SK-N-SH treated with all-trans-retinoic acid at 6 μM for 48 hours (cell line): ENCODE data around the gene CPA4.

Experiments
- ATAC-seq: fragments of 200-7000 bp; cut with Tn5 transposase; 3 replicates; pipeline ENCODE4 v1.9.1; 2020; ENCODE audit warnings: mild to moderate bottlenecking, moderate library complexity
- ARNTL ChIP-seq: fragments of 450-650 bp; formaldehyde crosslinking; IDR thresholded peaks from 2 replicates; pipeline ENCODE4 v1.5.0; 2020; ENCODE audit warnings: low read depth, mild to moderate bottlenecking, moderate library complexity, borderline replicate concordance
- BACH2 ChIP-seq: fragments of 250-450 bp; sonication (Bioruptor Pico); IDR thresholded peaks from 2 replicates; pipeline ENCODE4 v1.9.0; 2021; ENCODE audit warnings: mild to moderate bottlenecking, borderline replicate concordance
- CSDC2 ChIP-seq: fragments of 250-450 bp; sonication (Bioruptor Pico); IDR thresholded peaks from 2 replicates; pipeline ENCODE4 v1.5.0; 2020; ENCODE audit warnings: mild to moderate bottlenecking, moderate library complexity
- ESRRG ChIP-seq: fragments of 250-450 bp; sonication (Bioruptor Pico); IDR thresholded peaks from 2 replicates; pipeline ENCODE4 v1.6.1; 2021; ENCODE audit warnings: mild to moderate bottlenecking
- GLIS3 ChIP-seq: fragments of 250-450 bp; sonication (Bioruptor Pico); IDR thresholded peaks from 2 replicates; pipeline ENCODE4 v1.5.0; 2020; ENCODE audit warnings: mild to moderate bottlenecking, moderate library complexity
- OSR1 ChIP-seq: fragments of 250-450 bp; sonication (Bioruptor Pico); IDR thresholded peaks from 2 replicates; pipeline ENCODE4 v1.8.0; 2022; ENCODE audit warnings: moderate library complexity, mild to moderate bottlenecking, inconsistent platforms
- PPARA ChIP-seq: fragments of 250-450 bp; sonication (Bioruptor Pico); IDR thresholded peaks from 2 replicates; pipeline ENCODE4 v1.5.0; 2020; ENCODE audit warnings: mild to moderate bottlenecking, borderline replicate concordance
- RARB ChIP-seq: fragments of 250-450 bp; sonication (Bioruptor Pico); IDR thresholded peaks from 2 replicates; pipeline ENCODE4 v1.8.0; 2021; ENCODE audit warnings: mild to moderate bottlenecking, moderate library complexity
- SNAI2 ChIP-seq: fragments of 250-450 bp; sonication (Bioruptor Pico); IDR thresholded peaks from 2 replicates; pipeline ENCODE4 v1.5.0; 2020; ENCODE audit warnings: mild to moderate bottlenecking, moderate library complexity
- TCF4 ChIP-seq: fragments of 250-450 bp; sonication (Bioruptor Pico); IDR thresholded peaks from 2 replicates; pipeline ENCODE4 v1.8.0; 2021; ENCODE audit warnings: mild to moderate bottlenecking, moderate library complexity, borderline replicate concordance
- TOX ChIP-seq: fragments of 250-450 bp; sonication (Bioruptor Pico); IDR thresholded peaks from 2 replicates; pipeline ENCODE4 v1.8.0; 2021; ENCODE audit warnings: mild to moderate bottlenecking, moderate library complexity, borderline replicate concordance
- ZC3H10 ChIP-seq: fragments of 250-450 bp; sonication (Bioruptor Pico); IDR thresholded peaks from 2 replicates; pipeline ENCODE4 v1.5.1; 2021; ENCODE audit warnings: mild to moderate bottlenecking, moderate library complexity
- ZFP3 ChIP-seq: fragments of 250-450 bp; sonication (Bioruptor Pico); IDR thresholded peaks from 2 replicates; pipeline ENCODE4 v1.5.0; 2020; ENCODE audit warnings: mild to moderate bottlenecking, moderate library complexity
- ZNF565 ChIP-seq: fragments of 450-650 bp; formaldehyde crosslinking; conservative IDR thresholded peaks from 2 replicates; pipeline ENCODE4 v1.5.0; 2020; ENCODE audit warnings: low read depth, mild to moderate bottlenecking, moderate library complexity
- ZNF70 ChIP-seq: fragments of 450-650 bp; formaldehyde crosslinking; IDR thresholded peaks from 2 replicates; pipeline ENCODE4 v1.5.0; 2020; ENCODE audit warnings: mild to moderate bottlenecking, moderate library complexity
- ZNF8 ChIP-seq: fragments of 450-650 bp; formaldehyde crosslinking; IDR thresholded peaks from 2 replicates; pipeline ENCODE4 v1.5.0; 2020; ENCODE audit warnings: mild to moderate bottlenecking, moderate library complexity
- TF ChIP-seq, protein P1 (sequence below): fragments of 250-450 bp; sonication (Bioruptor Pico); IDR thresholded peaks from 2 replicates; pipeline ENCODE4 v1.5.1; 2021; ENCODE audit warnings: mild to moderate bottlenecking, moderate library complexity
- TF ChIP-seq, protein P2 (sequence below): fragments of 250-450 bp; sonication (Bioruptor Pico); IDR thresholded peaks from 2 replicates; pipeline ENCODE4 v1.5.1; 2020; ENCODE audit warnings: low read depth, mild to moderate bottlenecking, moderate library complexity
- TF ChIP-seq, protein P3 (sequence below): fragments of 250-450 bp; sonication (Bioruptor Pico); IDR thresholded peaks from 2 replicates; pipeline ENCODE4 v1.8.0; 2020; ENCODE audit warnings: mild to moderate bottlenecking, moderate library complexity, borderline replicate concordance
- TF ChIP-seq, protein P4 (sequence below): fragments of 250-450 bp; sonication (Bioruptor Pico); IDR thresholded peaks from 2 replicates; pipeline ENCODE4 v1.5.0; 2020; ENCODE audit warnings: mild to moderate bottlenecking, moderate library complexity
- TF ChIP-seq, protein P5 (sequence below): fragments of 250-450 bp; sonication (Bioruptor Pico); IDR thresholded peaks from 2 replicates; pipeline ENCODE4 v1.8.0; 2021; ENCODE audit warnings: low read depth, mild to moderate bottlenecking, moderate library complexity, borderline replicate concordance

Gene CPA4

DNA sequence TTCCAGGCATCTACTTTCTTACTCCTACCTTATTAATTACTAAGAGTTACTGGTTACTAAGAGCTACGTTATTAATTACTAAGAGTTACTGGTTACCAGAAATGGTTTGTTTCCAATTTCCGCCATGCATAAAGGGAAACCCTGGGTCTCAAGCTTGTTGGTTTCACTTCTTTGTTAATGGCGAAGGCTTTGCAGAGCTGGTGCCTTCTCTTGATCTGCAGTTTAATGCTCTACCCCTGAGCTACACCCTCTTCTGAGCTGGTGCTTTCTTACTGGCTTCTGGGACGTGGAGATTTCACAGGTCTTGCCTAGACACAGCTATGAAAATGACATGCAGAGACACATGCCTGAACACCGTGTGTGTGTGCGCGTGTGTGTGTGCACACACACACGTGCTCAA, 560 bp downstream of the CPA4 start:
- ATAC-seq, result peak; percentile 1; the same call in 1 of the 3 replicates
- TF ChIP-seq CSDC2 (CRISPR knock-in tag), result no peak
- TF ChIP-seq, protein P1, sequence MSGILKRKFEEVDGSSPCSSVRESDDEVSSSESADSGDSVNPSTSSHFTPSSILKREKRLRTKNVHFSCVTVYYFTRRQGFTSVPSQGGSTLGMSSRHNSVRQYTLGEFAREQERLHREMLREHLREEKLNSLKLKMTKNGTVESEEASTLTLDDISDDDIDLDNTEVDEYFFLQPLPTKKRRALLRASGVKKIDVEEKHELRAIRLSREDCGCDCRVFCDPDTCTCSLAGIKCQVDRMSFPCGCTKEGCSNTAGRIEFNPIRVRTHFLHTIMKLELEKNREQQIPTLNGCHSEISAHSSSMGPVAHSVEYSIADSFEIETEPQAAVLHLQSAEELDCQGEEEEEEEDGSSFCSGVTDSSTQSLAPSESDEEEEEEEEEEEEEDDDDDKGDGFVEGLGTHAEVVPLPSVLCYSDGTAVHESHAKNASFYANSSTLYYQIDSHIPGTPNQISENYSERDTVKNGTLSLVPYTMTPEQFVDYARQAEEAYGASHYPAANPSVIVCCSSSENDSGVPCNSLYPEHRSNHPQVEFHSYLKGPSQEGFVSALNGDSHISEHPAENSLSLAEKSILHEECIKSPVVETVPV (CRISPR knock-in tag), result no peak
- TF ChIP-seq PPARA (CRISPR knock-in tag), result no peak
- TF ChIP-seq TCF4, result no peak
- TF ChIP-seq, protein P2, sequence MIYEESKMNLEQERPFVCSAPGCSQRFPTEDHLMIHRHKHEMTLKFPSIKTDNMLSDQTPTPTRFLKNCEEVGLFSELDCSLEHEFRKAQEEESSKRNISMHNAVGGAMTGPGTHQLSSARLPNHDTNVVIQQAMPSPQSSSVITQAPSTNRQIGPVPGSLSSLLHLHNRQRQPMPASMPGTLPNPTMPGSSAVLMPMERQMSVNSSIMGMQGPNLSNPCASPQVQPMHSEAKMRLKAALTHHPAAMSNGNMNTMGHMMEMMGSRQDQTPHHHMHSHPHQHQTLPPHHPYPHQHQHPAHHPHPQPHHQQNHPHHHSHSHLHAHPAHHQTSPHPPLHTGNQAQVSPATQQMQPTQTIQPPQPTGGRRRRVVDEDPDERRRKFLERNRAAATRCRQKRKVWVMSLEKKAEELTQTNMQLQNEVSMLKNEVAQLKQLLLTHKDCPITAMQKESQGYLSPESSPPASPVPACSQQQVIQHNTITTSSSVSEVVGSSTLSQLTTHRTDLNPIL (CRISPR knock-in tag), result no peak
- no peak for TF ChIP-seq ZNF70 (CRISPR knock-in tag)
- no peak for TF ChIP-seq GLIS3
- no peak for TF ChIP-seq ZFP3
- no peak for TF ChIP-seq ZNF565 (CRISPR knock-in tag)
- TF ChIP-seq BACH2 (CRISPR knock-in tag), result no peak
- TF ChIP-seq, protein P3, sequence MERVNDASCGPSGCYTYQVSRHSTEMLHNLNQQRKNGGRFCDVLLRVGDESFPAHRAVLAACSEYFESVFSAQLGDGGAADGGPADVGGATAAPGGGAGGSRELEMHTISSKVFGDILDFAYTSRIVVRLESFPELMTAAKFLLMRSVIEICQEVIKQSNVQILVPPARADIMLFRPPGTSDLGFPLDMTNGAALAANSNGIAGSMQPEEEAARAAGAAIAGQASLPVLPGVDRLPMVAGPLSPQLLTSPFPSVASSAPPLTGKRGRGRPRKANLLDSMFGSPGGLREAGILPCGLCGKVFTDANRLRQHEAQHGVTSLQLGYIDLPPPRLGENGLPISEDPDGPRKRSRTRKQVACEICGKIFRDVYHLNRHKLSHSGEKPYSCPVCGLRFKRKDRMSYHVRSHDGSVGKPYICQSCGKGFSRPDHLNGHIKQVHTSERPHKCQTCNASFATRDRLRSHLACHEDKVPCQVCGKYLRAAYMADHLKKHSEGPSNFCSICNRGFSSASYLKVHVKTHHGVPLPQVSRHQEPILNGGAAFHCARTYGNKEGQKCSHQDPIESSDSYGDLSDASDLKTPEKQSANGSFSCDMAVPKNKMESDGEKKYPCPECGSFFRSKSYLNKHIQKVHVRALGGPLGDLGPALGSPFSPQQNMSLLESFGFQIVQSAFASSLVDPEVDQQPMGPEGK (CRISPR knock-in tag), result no peak
- TF ChIP-seq ARNTL (CRISPR knock-in tag), result no peak
- no peak for TF ChIP-seq OSR1
- TF ChIP-seq, all 23 proteins: peak for 0

DNA sequence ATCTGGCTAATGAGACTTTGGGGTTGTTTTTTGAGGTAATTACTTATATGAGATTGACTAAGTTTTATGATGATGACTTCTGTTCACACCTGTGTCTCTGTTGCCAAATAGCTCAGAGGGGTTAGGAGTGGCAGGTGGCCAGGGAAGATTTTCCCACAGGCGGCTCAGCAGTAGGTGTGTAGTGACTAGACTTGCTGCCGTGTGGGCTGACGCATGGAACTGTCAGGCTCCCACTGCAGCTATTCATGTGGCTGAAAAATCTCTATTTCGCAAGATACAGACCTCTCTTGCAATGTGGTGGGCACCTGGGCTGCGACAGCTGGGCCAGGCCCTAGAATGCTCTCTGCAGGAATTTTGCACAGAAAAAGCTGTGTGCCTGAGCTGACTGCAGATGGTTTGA, 1.4 kb downstream of the CPA4 start:
- TF ChIP-seq ZC3H10 (no peak), ZFP3 (no peak), ZNF565 (CRISPR knock-in tag) (no peak), PPARA (CRISPR knock-in tag) (no peak), ZNF8 (no peak), BACH2 (CRISPR knock-in tag) (no peak), TCF4 (no peak), ZNF70 (CRISPR knock-in tag) (no peak), ESRRG (CRISPR knock-in tag) (no peak), ARNTL (CRISPR knock-in tag) (no peak), GLIS3 (no peak), RARB (CRISPR knock-in tag) (no peak), SNAI2 (CRISPR knock-in tag) (no peak), TOX (CRISPR knock-in tag) (no peak), OSR1 (no peak)
- TF ChIP-seq, protein P2 (CRISPR knock-in tag), result no peak
- TF ChIP-seq, protein P4, sequence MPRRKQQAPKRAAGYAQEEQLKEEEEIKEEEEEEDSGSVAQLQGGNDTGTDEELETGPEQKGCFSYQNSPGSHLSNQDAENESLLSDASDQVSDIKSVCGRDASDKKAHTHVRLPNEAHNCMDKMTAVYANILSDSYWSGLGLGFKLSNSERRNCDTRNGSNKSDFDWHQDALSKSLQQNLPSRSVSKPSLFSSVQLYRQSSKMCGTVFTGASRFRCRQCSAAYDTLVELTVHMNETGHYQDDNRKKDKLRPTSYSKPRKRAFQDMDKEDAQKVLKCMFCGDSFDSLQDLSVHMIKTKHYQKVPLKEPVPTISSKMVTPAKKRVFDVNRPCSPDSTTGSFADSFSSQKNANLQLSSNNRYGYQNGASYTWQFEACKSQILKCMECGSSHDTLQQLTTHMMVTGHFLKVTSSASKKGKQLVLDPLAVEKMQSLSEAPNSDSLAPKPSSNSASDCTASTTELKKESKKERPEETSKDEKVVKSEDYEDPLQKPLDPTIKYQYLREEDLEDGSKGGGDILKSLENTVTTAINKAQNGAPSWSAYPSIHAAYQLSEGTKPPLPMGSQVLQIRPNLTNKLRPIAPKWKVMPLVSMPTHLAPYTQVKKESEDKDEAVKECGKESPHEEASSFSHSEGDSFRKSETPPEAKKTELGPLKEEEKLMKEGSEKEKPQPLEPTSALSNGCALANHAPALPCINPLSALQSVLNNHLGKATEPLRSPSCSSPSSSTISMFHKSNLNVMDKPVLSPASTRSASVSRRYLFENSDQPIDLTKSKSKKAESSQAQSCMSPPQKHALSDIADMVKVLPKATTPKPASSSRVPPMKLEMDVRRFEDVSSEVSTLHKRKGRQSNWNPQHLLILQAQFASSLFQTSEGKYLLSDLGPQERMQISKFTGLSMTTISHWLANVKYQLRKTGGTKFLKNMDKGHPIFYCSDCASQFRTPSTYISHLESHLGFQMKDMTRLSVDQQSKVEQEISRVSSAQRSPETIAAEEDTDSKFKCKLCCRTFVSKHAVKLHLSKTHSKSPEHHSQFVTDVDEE (CRISPR knock-in tag), result no peak
- TF ChIP-seq, protein P5, sequence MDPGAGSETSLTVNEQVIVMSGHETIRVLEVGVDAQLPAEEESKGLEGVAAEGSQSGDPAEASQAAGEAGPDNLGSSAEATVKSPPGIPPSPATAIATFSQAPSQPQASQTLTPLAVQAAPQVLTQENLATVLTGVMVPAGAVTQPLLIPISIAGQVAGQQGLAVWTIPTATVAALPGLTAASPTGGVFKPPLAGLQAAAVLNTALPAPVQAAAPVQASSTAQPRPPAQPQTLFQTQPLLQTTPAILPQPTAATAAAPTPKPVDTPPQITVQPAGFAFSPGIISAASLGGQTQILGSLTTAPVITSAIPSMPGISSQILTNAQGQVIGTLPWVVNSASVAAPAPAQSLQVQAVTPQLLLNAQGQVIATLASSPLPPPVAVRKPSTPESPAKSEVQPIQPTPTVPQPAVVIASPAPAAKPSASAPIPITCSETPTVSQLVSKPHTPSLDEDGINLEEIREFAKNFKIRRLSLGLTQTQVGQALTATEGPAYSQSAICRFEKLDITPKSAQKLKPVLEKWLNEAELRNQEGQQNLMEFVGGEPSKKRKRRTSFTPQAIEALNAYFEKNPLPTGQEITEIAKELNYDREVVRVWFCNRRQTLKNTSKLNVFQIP (CRISPR knock-in tag), result no peak
- TF ChIP-seq, protein P3 (CRISPR knock-in tag), result no peak
- TF ChIP-seq, protein P1 (CRISPR knock-in tag), result no peak
- no peak for ATAC-seq
